ENCODE measurements around the gene ATP8B1. TPM values are rescaled to one million over a fixed set of nuclear protein-coding genes. Genes with fewer than 3 reads are reported as not detected.

ATP8B1 gene
- total RNA-seq, 1 donor from 2014 or later: 0.07 TPM

DNA sequence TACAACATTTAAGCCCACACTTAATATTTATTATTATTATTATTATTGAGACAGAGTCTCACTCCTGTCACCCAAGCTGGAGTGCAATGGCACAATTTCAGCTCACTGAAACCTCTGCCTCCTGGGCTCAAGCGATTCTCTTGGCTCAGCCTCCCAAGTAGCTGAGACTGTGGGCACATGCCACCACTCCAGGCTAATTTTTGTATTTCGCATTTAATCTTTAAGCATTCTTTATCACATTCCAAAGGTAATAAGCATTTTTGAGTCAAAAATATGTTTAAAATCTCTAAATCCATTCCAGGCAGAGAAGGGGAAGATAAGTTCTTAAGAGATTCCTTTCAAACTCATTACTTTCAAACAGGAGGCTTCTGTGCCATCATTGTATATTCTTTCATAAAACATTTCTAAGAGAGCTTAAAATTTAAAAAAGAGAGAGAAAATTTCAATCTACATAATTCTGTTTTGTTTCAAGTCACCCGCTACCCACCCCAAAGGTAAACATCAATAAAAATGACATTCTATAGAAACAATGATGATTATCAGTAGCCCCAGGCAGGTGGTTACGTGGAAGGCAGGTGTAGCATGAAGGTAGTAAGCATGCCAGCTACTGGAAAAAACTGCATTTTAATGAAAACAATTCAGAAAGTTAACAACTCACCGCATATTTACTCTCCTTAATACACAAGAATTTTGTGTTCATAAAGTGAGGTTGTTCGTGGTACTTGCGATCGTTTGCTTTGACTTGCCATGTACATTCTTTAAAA, 97.1 kb downstream of the ATP8B1 start:
- no peak for TF ChIP-seq CTCF (IDR thresholded peaks at IDR 0.05; ENCODE audit: partially characterized antibody, unreplicated experiment)
- Mint-ChIP-seq H3K27me3 (ENCODE audit: unreplicated experiment) (peaks cover 6% of the 10 kb centered on the region), H3K4me3 (ENCODE audit: unreplicated experiment) (no peak overlapping the region), H3K4me1 (ENCODE audit: low read depth, unreplicated experiment) (peaks cover 23% of the 10 kb centered on the region), H3K27ac (ENCODE audit: unreplicated experiment) (no peak overlapping the region), H3K36me3 (ENCODE audit: unreplicated experiment) (no peaks in the 10 kb centered on the region), H3K9me3 (ENCODE audit: unreplicated experiment) (peaks cover 11% of the 10 kb centered on the region)
- DNase-seq: no peak

DNA sequence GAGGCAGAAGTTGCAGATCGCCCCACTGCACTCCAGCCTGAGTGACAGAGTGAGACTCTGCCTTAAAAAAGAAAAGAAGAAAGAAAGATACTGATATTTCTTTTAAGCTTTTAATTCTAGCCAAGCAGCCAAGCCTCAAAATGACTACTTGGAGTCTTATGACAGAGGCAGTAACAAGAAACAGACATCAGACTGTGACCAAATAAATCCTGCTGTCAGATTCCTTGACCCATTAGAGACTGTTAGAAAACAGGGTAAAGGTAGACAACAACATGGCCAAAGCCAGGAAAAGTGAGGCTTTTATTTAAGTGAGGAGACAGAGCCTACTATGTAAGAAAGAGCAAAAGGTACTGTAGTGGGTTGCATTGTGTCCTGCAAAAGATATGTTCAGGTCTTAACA, 98.1 kb downstream of the ATP8B1 start:
- DNase-seq: no peak
- Mint-ChIP-seq H3K4me1 (ENCODE audit: low read depth, unreplicated experiment) (peaks cover 18% of the 10 kb centered on the region), H3K36me3 (ENCODE audit: unreplicated experiment) (no peaks in the 10 kb centered on the region), H3K4me3 (ENCODE audit: unreplicated experiment) (no peak overlapping the region), H3K27ac (ENCODE audit: unreplicated experiment) (no peak overlapping the region), H3K9me3 (ENCODE audit: unreplicated experiment) (peaks cover 3% of the 10 kb centered on the region), H3K27me3 (ENCODE audit: unreplicated experiment) (peaks cover under 1% of the 10 kb centered on the region)
- no peak for TF ChIP-seq CTCF (IDR thresholded peaks at IDR 0.05; ENCODE audit: partially characterized antibody, unreplicated experiment)

DNA sequence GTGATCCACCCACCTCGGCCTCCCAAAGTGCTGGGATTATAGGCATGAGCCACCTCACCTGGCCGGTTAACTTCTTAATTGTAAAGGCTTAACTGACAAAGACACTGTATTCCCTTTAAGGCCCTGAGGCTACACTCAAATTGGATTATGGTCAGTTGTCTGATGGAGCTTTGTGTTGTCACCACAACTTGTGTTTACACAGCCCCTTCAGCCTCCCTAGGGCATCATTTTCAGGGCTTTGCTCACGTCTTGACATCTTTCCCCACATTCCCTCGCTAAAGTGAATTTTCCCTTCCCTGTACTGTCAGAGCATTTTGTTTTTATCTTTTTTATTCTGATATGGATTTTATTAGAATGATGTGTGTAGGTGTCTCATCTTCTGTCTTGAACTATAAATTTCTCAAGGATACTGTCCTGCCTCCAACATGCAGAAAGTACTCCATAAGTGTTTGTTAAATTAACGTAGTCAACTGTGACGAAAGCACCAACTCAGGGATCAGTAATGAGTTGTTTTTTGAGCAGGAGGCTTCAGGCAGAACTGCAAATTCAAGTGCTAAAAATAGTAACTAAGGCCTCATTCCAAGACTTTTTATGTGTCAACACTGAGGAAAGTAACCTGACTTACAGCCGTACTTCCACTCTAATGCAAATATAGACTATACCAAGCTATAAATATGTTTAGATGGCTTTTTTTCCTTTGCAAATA, 104.4 kb downstream of the ATP8B1 start:
- no peaks in the 10 kb centered on the region for H3K27me3 Mint-ChIP-seq (ENCODE audit: unreplicated experiment)
- DNase-seq: no peak
- H3K27ac Mint-ChIP-seq (ENCODE audit: unreplicated experiment): no peak overlapping the region
- no peak overlapping the region for H3K4me3 Mint-ChIP-seq (ENCODE audit: unreplicated experiment)
- no peaks in the 10 kb centered on the region for H3K36me3 Mint-ChIP-seq (ENCODE audit: unreplicated experiment)
- H3K9me3 Mint-ChIP-seq (ENCODE audit: unreplicated experiment): no peaks in the 10 kb centered on the region
- no peak for TF ChIP-seq CTCF (IDR thresholded peaks at IDR 0.05; ENCODE audit: partially characterized antibody, unreplicated experiment)
- H3K4me1 Mint-ChIP-seq (ENCODE audit: low read depth, unreplicated experiment): peaks cover 19% of the 10 kb centered on the region

DNA sequence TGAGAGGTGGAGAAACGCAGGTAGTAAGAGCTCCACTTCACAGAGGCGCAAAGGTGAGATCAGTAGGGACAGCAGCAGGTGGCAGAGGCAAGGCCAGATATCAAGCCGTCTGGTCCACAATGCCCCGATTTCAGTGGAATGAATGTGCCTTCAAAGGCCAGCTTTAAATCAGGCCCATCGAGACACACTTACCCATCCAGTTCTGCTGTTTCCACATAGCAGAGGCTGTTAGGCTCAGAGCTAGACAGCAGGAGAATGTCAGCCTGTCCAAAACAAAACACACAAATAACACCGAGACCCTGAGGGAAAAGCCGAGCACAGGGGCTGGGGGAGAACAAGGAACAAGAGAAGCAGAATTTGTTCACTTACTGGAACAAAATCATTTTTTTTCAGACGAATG, 105.7 kb downstream of the ATP8B1 start:
- Mint-ChIP-seq H3K4me3 (ENCODE audit: unreplicated experiment) (no peak overlapping the region), H3K36me3 (ENCODE audit: unreplicated experiment) (no peaks in the 10 kb centered on the region), H3K27me3 (ENCODE audit: unreplicated experiment) (no peaks in the 10 kb centered on the region), H3K27ac (ENCODE audit: unreplicated experiment) (no peak overlapping the region), H3K4me1 (ENCODE audit: low read depth, unreplicated experiment) (peaks cover 19% of the 10 kb centered on the region), H3K9me3 (ENCODE audit: unreplicated experiment) (no peaks in the 10 kb centered on the region)
- no peak for TF ChIP-seq CTCF (IDR thresholded peaks at IDR 0.05; ENCODE audit: partially characterized antibody, unreplicated experiment)
- DNase-seq: no peak

GRCh38 chr18:57696271-57696670, 106.8 kb downstream of the ATP8B1 start:
- Mint-ChIP-seq H3K36me3 (ENCODE audit: unreplicated experiment) (no peaks in the 10 kb centered on the region), H3K27me3 (ENCODE audit: unreplicated experiment) (no peaks in the 10 kb centered on the region), H3K4me1 (ENCODE audit: low read depth, unreplicated experiment) (peaks cover 19% of the 10 kb centered on the region), H3K4me3 (ENCODE audit: unreplicated experiment) (no peak overlapping the region), H3K9me3 (ENCODE audit: unreplicated experiment) (no peaks in the 10 kb centered on the region), H3K27ac (ENCODE audit: unreplicated experiment) (no peak overlapping the region)
- no peak for DNase-seq
- no peak for TF ChIP-seq CTCF (IDR thresholded peaks at IDR 0.05; ENCODE audit: partially characterized antibody, unreplicated experiment)

Data from glutamatergic neuron (in vitro differentiated cells).